ENCODE measurements around the gene KIF20A.

The KIF20A gene

GRCh38 chr5:138230981-138231589 is 52.2 kb downstream of the KIF20A start:
- H3K4me3 ChIP-seq (ENCODE audit: low read length), result no peak overlapping the region
- peaks cover 3% of the 10 kb centered on the region; the same call in 1 of the 2 replicates for H3K9me3 ChIP-seq (ENCODE audit: insufficient read depth, low read depth, low read length)
- no peaks in the 10 kb centered on the region for H3K36me3 ChIP-seq (ENCODE audit: insufficient read depth, low read depth, low read length)
- H3K27me3 ChIP-seq (ENCODE audit: insufficient read depth, low read length), result no peaks in the 10 kb centered on the region
- H3K4me1 ChIP-seq (ENCODE audit: insufficient read depth, low read length), result no peaks in the 10 kb centered on the region
- H3K27ac ChIP-seq (ENCODE audit: low read length), result no peak overlapping the region
- no peak overlapping the region for H3K9ac ChIP-seq (ENCODE audit: low read depth, low read length)

GRCh38 chr5:138233280-138233679 is 54.4 kb downstream of the KIF20A start:
- no peak overlapping the region for H3K27ac ChIP-seq (ENCODE audit: low read length)
- H3K9me3 ChIP-seq (ENCODE audit: insufficient read depth, low read depth, low read length), result no peaks in the 10 kb centered on the region
- no peak overlapping the region for H3K4me3 ChIP-seq (ENCODE audit: low read length)
- no peak overlapping the region for H3K9ac ChIP-seq (ENCODE audit: low read depth, low read length)
- no peaks in the 10 kb centered on the region for H3K4me1 ChIP-seq (ENCODE audit: insufficient read depth, low read length)
- H3K36me3 ChIP-seq (ENCODE audit: insufficient read depth, low read depth, low read length), result no peaks in the 10 kb centered on the region
- H3K27me3 ChIP-seq (ENCODE audit: insufficient read depth, low read length), result no peaks in the 10 kb centered on the region

- Histone ChIP-seq H3K4me1 (ENCODE audit: insufficient read depth, low read length) (no peaks in the 10 kb centered on the region), H3K27me3 (ENCODE audit: insufficient read depth, low read length) (peaks cover 9% of the 10 kb centered on the region), H3K36me3 (ENCODE audit: insufficient read depth, low read depth, low read length) (no peaks in the 10 kb centered on the region), H3K9me3 (ENCODE audit: insufficient read depth, low read depth, low read length) (no peaks in the 10 kb centered on the region), H3K9ac (ENCODE audit: low read depth, low read length) (no peak overlapping the region), H3K4me3 (ENCODE audit: low read length) (no peak overlapping the region), H3K27ac (ENCODE audit: low read length) (no peak overlapping the region)
These were observed 55.7 kb downstream of the KIF20A start for GRCh38 chr5:138234651-138235050.

Data from iPS-20b (cell line).